H1 (cell line): ENCODE results near the gene AATK. TPM values are rescaled to one million over a fixed set of nuclear protein-coding genes. Genes with fewer than 3 reads are reported as not detected.

ENCODE experiments used
- CTCF ChIA-PET: fragments of 300-600 bp; sonication (Branson Sonifier 250); formaldehyde crosslinking; loops from one replicate; lab custom pipeline; 2021; ENCODE audit not compliant: partially characterized antibody; lab: Charles Lee
- POLR2A ChIA-PET: fragments of 300-600 bp; sonication (Branson Sonifier 250); formaldehyde crosslinking; loops from one replicate; lab custom pipeline; 2021; ENCODE audit warnings: inconsistent platforms; ENCODE audit not compliant: partially characterized antibody; lab: Charles Lee
- DNase-seq, 2 experiments: peaks; one replicate each; pipeline versions ENCODE4 v3.0.0 to v3.0.0-alpha.2; 2010 to 2022; ENCODE audit warnings: low spot score in 2 of 2, low read depth in 1 of 2, mixed read lengths in 1 of 2
- FAIRE-seq: peaks from 2 replicates; lab custom pipeline; 2011; peaks lifted over from hg19 to GRCh38; lab: Jason Lieb, UNC
- H2AFZ ChIP-seq: 2 replicates; pipeline ENCODE4 v1.8.1; 2012; ENCODE audit warnings: low read length, inconsistent platforms
- H2AK5ac ChIP-seq: 2 replicates; pipeline ENCODE4 v1.6.1; 2013; ENCODE audit warnings: low read depth, low read length
- H2BK120ac ChIP-seq: replicated peaks from 2 replicates; pipeline ENCODE3; 2013; ENCODE audit warnings: low read depth, low read length, inconsistent platforms
- H2BK12ac ChIP-seq: 2 replicates; pipeline ENCODE4 v1.6.1; 2013; ENCODE audit warnings: low read depth, low read length
- H2BK15ac ChIP-seq: 2 replicates; pipeline ENCODE4 v1.6.1; 2013; ENCODE audit warnings: low read length
- H2BK20ac ChIP-seq: 2 replicates; pipeline ENCODE4 v1.6.1; 2013; ENCODE audit warnings: low read length
- H2BK5ac ChIP-seq: 2 replicates; pipeline ENCODE4 v1.6.1; 2013; ENCODE audit warnings: low read depth, low read length
- H3K14ac ChIP-seq: 2 replicates; pipeline ENCODE4 v1.6.1; 2013; ENCODE audit warnings: inconsistent platforms; ENCODE audit not compliant: insufficient read length
- H3K18ac ChIP-seq: 2 replicates; pipeline ENCODE4 v1.6.1; 2013; ENCODE audit warnings: low read length; ENCODE audit errors: extremely low read depth
- H3K23ac ChIP-seq: 2 replicates; pipeline ENCODE4 v1.6.1; 2013; ENCODE audit warnings: inconsistent platforms; ENCODE audit not compliant: insufficient read length
- H3K23me2 ChIP-seq: 2 replicates; pipeline ENCODE4 v1.6.1; 2013; ENCODE audit warnings: low read depth, low read length
- H3K27ac ChIP-seq: 2 replicates; pipeline ENCODE4 v1.6.1; 2011; ENCODE audit warnings: low read depth, low read length, inconsistent platforms
- H3K27me3 ChIP-seq, 4 experiments: replicated peaks in 1 of 4; 1 replicate in 1 of 4; 2 replicates in 3 of 4; pipeline versions ENCODE4 v1.6.1 to v1.8.1; 2011 to 2013; ENCODE audit warnings: low read length in 3 of 4, mild to moderate bottlenecking in 3 of 4, inconsistent platforms in 2 of 4, mixed read lengths in 2 of 4, moderate library complexity in 1 of 4; ENCODE audit not compliant: control insufficient read depth in 3 of 4, insufficient read depth in 3 of 4; ENCODE audit errors: extremely low read depth in 1 of 4
- H3K36me3 ChIP-seq, 4 experiments: 2 replicates each; pipeline versions ENCODE4 v1.6.1 to v1.8.1; 2011 to 2013; ENCODE audit warnings: mild to moderate bottlenecking in 4 of 4, low read length in 3 of 4, moderate library complexity in 2 of 4, control low read depth in 1 of 4, inconsistent platforms in 1 of 4; ENCODE audit not compliant: insufficient read depth in 4 of 4, control insufficient read depth in 2 of 4
- H3K4ac ChIP-seq: replicated peaks from 2 replicates; pipeline ENCODE3; 2013; ENCODE audit warnings: low read length, low read depth, mixed read lengths, inconsistent platforms; ENCODE audit not compliant: insufficient read length
- H3K4me1 ChIP-seq, 4 experiments: replicated peaks in 1 of 4; 1 replicate in 1 of 4; 2 replicates in 3 of 4; pipeline versions ENCODE4 v1.6.1 to v1.8.1; 2011 to 2013; ENCODE audit warnings: low read length in 3 of 4, inconsistent platforms in 2 of 4, mixed read lengths in 1 of 4; ENCODE audit not compliant: insufficient read depth in 4 of 4, control insufficient read depth in 3 of 4
- H3K4me2 ChIP-seq, 2 experiments: 2 replicates each; pipeline versions ENCODE4 v1.6.1 to v1.8.1; 2011 to 2013; ENCODE audit warnings: low read depth in 2 of 2, low read length in 2 of 2, control low read depth in 1 of 2, inconsistent platforms in 1 of 2, mild to moderate bottlenecking in 1 of 2; ENCODE audit not compliant: insufficient read depth in 1 of 2
- H3K4me3 ChIP-seq, 4 experiments: fragments of 200-600, 300-600 bp in 1 of 4; sonication (generic), shearing (Covaris generic), sonication (Bioruptor Twin) in 1 of 4; 2 replicates each; pipeline versions ENCODE4 v1.5.1 to v1.8.1; 2011 to 2016; ENCODE audit warnings: low read length in 4 of 4, low read depth in 3 of 4, control low read depth in 2 of 4, inconsistent platforms in 2 of 4, mild to moderate bottlenecking in 2 of 4, mixed read lengths in 1 of 4, moderate library complexity in 1 of 4; ENCODE audit not compliant: insufficient read depth in 2 of 4; ENCODE audit errors: extremely low read depth in 1 of 4
- H3K56ac ChIP-seq: replicated peaks from 2 replicates; pipeline ENCODE3; 2013; ENCODE audit warnings: low read depth, mild to moderate bottlenecking, mixed read lengths, low read length, inconsistent platforms; ENCODE audit not compliant: insufficient read length
- H3K79me1 ChIP-seq: 2 replicates; pipeline ENCODE4 v1.6.1; 2013; ENCODE audit warnings: low read depth, low read length, control low read depth
- H3K79me2 ChIP-seq, 2 experiments: 2 replicates each; pipeline versions ENCODE4 v1.6.1 to v1.8.1; 2012 to 2013; ENCODE audit warnings: low read length in 2 of 2, mild to moderate bottlenecking in 2 of 2, inconsistent platforms in 1 of 2; ENCODE audit not compliant: insufficient read depth in 2 of 2, control insufficient read depth in 1 of 2
- H3K9ac ChIP-seq, 4 experiments: replicated peaks in 1 of 4; 1 replicate in 1 of 4; 2 replicates in 3 of 4; pipeline versions ENCODE4 v1.6.1 to v1.8.1; 2011 to 2013; ENCODE audit warnings: low read depth in 3 of 4, low read length in 3 of 4, control low read depth in 2 of 4, mild to moderate bottlenecking in 2 of 4, moderate library complexity in 2 of 4, inconsistent platforms in 1 of 4; ENCODE audit errors: extremely low read depth in 1 of 4
- H3K9me3 ChIP-seq, 2 experiments: 2 replicates each; pipeline versions ENCODE4 v1.6.1 to v1.8.1; 2012 to 2013; ENCODE audit warnings: mild to moderate bottlenecking in 2 of 2, moderate library complexity in 2 of 2, control low read depth in 1 of 2, inconsistent platforms in 1 of 2, low read depth in 1 of 2, low read length in 1 of 2, mixed read lengths in 1 of 2; ENCODE audit not compliant: insufficient read depth in 2 of 2
- H4K20me1 ChIP-seq, 2 experiments: replicated peaks in 1 of 2; 2 replicates each; pipeline versions ENCODE3 to v1.8.1; 2011 to 2013; ENCODE audit warnings: inconsistent platforms in 2 of 2, low read length in 2 of 2, mild to moderate bottlenecking in 1 of 2; ENCODE audit not compliant: insufficient read depth in 2 of 2, control insufficient read depth in 1 of 2
- H4K5ac ChIP-seq: 2 replicates; pipeline ENCODE4 v1.6.1; 2013; ENCODE audit warnings: low read length, low read depth, mixed read lengths, inconsistent platforms; ENCODE audit not compliant: insufficient read length
- H4K8ac ChIP-seq: 2 replicates; pipeline ENCODE4 v1.8.0; 2013; ENCODE audit warnings: mild to moderate bottlenecking, moderate library complexity, low read length, inconsistent platforms; ENCODE audit not compliant: insufficient read depth; ENCODE audit errors: extremely low read depth
- H4K91ac ChIP-seq: replicated peaks from 2 replicates; pipeline ENCODE3; 2013; ENCODE audit warnings: low read length, mixed read lengths, inconsistent platforms; ENCODE audit not compliant: insufficient read length
- GTF2F1 ChIP-seq: IDR thresholded peaks from 2 replicates; pipeline ENCODE4 v1.6.1; 2012; ENCODE audit warnings: low read depth, low read length, improper control_type of control experiment, borderline replicate concordance
- JUN ChIP-seq: IDR thresholded peaks from 2 replicates; pipeline ENCODE4 v1.6.1; 2011; ENCODE audit warnings: low read depth, mild to moderate bottlenecking, improper control_type of control experiment, low read length
- KDM4A ChIP-seq: IDR thresholded peaks from one replicate; pipeline ENCODE4 v1.7.1; 2012; ENCODE audit warnings: low read depth, mild to moderate bottlenecking, moderate library complexity, low read length, inconsistent platforms; ENCODE audit not compliant: severe bottlenecking
- POLR2AphosphoS5 ChIP-seq: IDR thresholded peaks from 2 replicates; pipeline ENCODE4 v1.6.1; 2011; ENCODE audit warnings: low read depth, low read length
- SRF ChIP-seq: IDR thresholded peaks from 2 replicates; pipeline ENCODE4 v1.6.1; 2011; ENCODE audit warnings: mild to moderate bottlenecking, low read depth, low read length, moderate library complexity
- SUZ12 ChIP-seq: fragments of 200-600 bp; sonication (generic); IDR thresholded peaks from 2 replicates; pipeline ENCODE4 v1.6.1; 2012; ENCODE audit warnings: mild to moderate bottlenecking, inconsistent platforms, low read length, moderate library complexity, mixed read lengths
- TAF7 ChIP-seq: optimal IDR thresholded peaks from 2 replicates; pipeline ENCODE3; 2011; ENCODE audit warnings: low read depth, mild to moderate bottlenecking, inconsistent platforms, low read length, moderate library complexity, borderline replicate concordance
- YY1 ChIP-seq: IDR thresholded peaks from 2 replicates; pipeline ENCODE4 v1.6.1; 2011; ENCODE audit warnings: low read depth, mild to moderate bottlenecking, low read length
- WGBS, 2 experiments: shearing (Covaris generic) in 1 of 2; methylation state at CpG; one replicate each; pipeline versions ENCODE4 v1.1.6 to v1.1.7; 2013 to 2015; ENCODE audit warnings: low lambda C conversion rate in 2 of 2, mixed read lengths in 2 of 2, inconsistent platforms in 1 of 2, low coverage in 1 of 2, missing lambda C conversion rate in 1 of 2; ENCODE audit not compliant: insufficient replicate concordance in 2 of 2, insufficient coverage in 1 of 2, insufficient read length in 1 of 2; ENCODE audit errors: extremely low coverage in 1 of 2, missing lambda C conversion rate in 1 of 2; 5-methylcytosine and 5-hydroxymethylcytosine counted together
- polyA plus RNA-seq, 7 experiments: library from polyadenylated mRNA; depleted of rRNA in 3 of 7; stranded (reverse) in 5 of 7; unstranded in 2 of 7; fragments of >200 nt in 5 of 7; fragments of 200-250 nt in 2 of 7; gene quantifications; 1 replicate in 5 of 7; 2 replicates in 1 of 7; 4 replicates in 1 of 7; pipeline versions ENCODE4 v1.2.1 to v1.2.3, GENCODE V29; 2011 to 2013; ENCODE audit warnings: missing spikeins in 2 of 7, mixed read lengths in 2 of 7
- total RNA-seq: library from RNA; stranded (reverse); fragmentation: NEBNext Ultra II Directional; extraction: Animal tissue kit (Norgen Biotek cat#: 25700); gene quantifications from 2 replicates; pipeline ENCODE4 v1.2.1, GENCODE V29; 2021

Gene AATK
- total and polyA plus RNA-seq, 2 of the 8 experiments (the other 6 are each of a cell fraction or from before 2014, with no cell fraction given) = 1.7 to 3.5 TPM

- H3K36me3 ChIP-seq = no peaks in the 10 kb centered on the region
- DNase-seq (no peak), FAIRE-seq (no peak)
- H4K91ac ChIP-seq = no peak overlapping the region
- no peak overlapping the region for H3K4me2 ChIP-seq
- TF ChIP-seq SUZ12 (no peak), GTF2F1 (no peak), SRF (no peak), TAF7 (no peak), KDM4A (no peak), POLR2AphosphoS5 (no peak), JUN (no peak), YY1 (no peak)
- H2BK20ac ChIP-seq = no peak overlapping the region
- ChIA-PET POLR2A (interaction anchor here (1.3 to 1.6 kb wide), 3 partner anchors 8 to 18 kb away, joined by 3 to 5 read pairs (median 4); no protein-coding TSS in a partner anchor), CTCF (interaction anchor here (0.7 to 3.2 kb wide), 14 partner anchors 11 to 74 kb away, joined by 3 to 13 read pairs (median 3); no protein-coding TSS in a partner anchor)
- no peaks in the 10 kb centered on the region for H3K79me1 ChIP-seq
- no peak overlapping the region for H2BK12ac ChIP-seq
- H3K23me2 ChIP-seq = no peaks in the 10 kb centered on the region
- 97% methylated on average over 6 of the region's 9 CpGs; no CpG with 5 or more reads in 1 of the 2 experiments for WGBS, 2 experiments
- no peak overlapping the region for H2BK15ac ChIP-seq
- no peaks in the 10 kb centered on the region; a peak in 1 of 4 replicates for H3K9me3 ChIP-seq
- H3K4me3 ChIP-seq = no peak overlapping the region
- H3K56ac ChIP-seq = no peak overlapping the region
- no peak overlapping the region for H3K14ac ChIP-seq
- no peak overlapping the region for H4K8ac ChIP-seq
- H3K4ac ChIP-seq = no peak overlapping the region
- H3K27ac ChIP-seq = no peak overlapping the region
- H4K20me1 ChIP-seq = peaks cover 0 to 2% of the 10 kb centered on the region in 2 experiments
- H2AK5ac ChIP-seq = no peak overlapping the region
- no peak overlapping the region for H4K5ac ChIP-seq
- no peak overlapping the region for H2BK120ac ChIP-seq
- H3K27me3 ChIP-seq = no peaks in the 10 kb centered on the region
- H3K18ac ChIP-seq = no peak overlapping the region
- no peak overlapping the region for H3K9ac ChIP-seq
- no peak overlapping the region for H2AFZ ChIP-seq
- peaks cover 0 to under 1% (median 0%) of the 10 kb centered on the region in 4 experiments; a peak in 1 of 7 replicates for H3K4me1 ChIP-seq
- H3K23ac ChIP-seq = no peak overlapping the region
- H3K79me2 ChIP-seq = no peaks in the 10 kb centered on the region
- no peak overlapping the region for H2BK5ac ChIP-seq
These were observed 13.2 kb upstream of the AATK start for GRCh38 chr17:81179220-81179619.
